ENCODE data around the gene C1orf167. TPM values are rescaled to one million over a fixed set of nuclear protein-coding genes. Genes with fewer than 3 reads are reported as not detected.

The C1orf167 gene
- total and polyA plus RNA-seq, 2 donors (not counting 1 experiment from before 2014, with no cell fraction given), result not detected

GRCh38 chr1:11740258-11741192 is 21.5 kb upstream of the C1orf167 start:
- H3K4me1 ChIP-seq (ENCODE audit: control insufficient read depth in 2 of 2, insufficient read depth in 2 of 2, low read length in 2 of 2), result peaks cover 27 to 34% of the 10 kb centered on the region in 2 donors
- peaks cover 13% of the 10 kb centered on the region for H4K20me1 ChIP-seq (ENCODE audit: control insufficient read depth, insufficient read depth, low read length, poor library complexity, severe bottlenecking)
- H3K36me3 ChIP-seq (replicated peaks in 1 of 2; ENCODE audit: control extremely low read depth in 1 of 2, control insufficient read depth in 1 of 2, extremely low read depth in 1 of 2, insufficient read depth in 2 of 2, low read length in 1 of 2), result no peaks in the 10 kb centered on the region
- H3K27me3 Mint-ChIP-seq, result no peaks in the 10 kb centered on the region
- H3K4me3 Mint-ChIP-seq, result no peak overlapping the region
- no peak overlapping the region for H3K27ac Mint-ChIP-seq
- no peak overlapping the region for H3K9ac ChIP-seq (ENCODE audit: low read length)
- ChIA-PET CTCF (interaction anchor here (0.8 to 1.4 kb wide), 2 partner anchors 21 to 71 kb away, joined by 3 to 6 read pairs; no protein-coding TSS in a partner anchor), POLR2A (interaction anchor here (0.6 kb wide), 1 partner anchor 519 kb away, joined by 3 read pairs; no protein-coding TSS in a partner anchor)
- H3K9me3 Mint-ChIP-seq (ENCODE audit: insufficient read depth), result no peaks in the 10 kb centered on the region
- DNase-seq, result no peak
- peaks cover 39% of the 10 kb centered on the region for H3K4me1 Mint-ChIP-seq
- no peaks in the 10 kb centered on the region for H3K27me3 ChIP-seq (replicated peaks in 1 of 4; ENCODE audit: control extremely low read depth in 1 of 4, control insufficient read depth in 3 of 4, insufficient read depth in 4 of 4, low read length in 3 of 4)
- H3K79me2 ChIP-seq (ENCODE audit: control insufficient read depth, insufficient read depth, low read length), result peaks cover 34% of the 10 kb centered on the region
- no peak for ATAC-seq (ENCODE audit: low read depth)
- peak overlapping the region; percentile 48 for H3K4me2 ChIP-seq (replicated peaks; ENCODE audit: low read depth, low read length, poor library complexity, severe bottlenecking)
- H3K4me3 ChIP-seq (ENCODE audit: control extremely low read depth in 1 of 5, extremely low read depth in 1 of 5, insufficient read depth in 1 of 5, low read depth in 2 of 5, low read length in 4 of 5), result no peak overlapping the region
- 21% methylated on average over 12 of the region's 15 CpGs for WGBS (ENCODE audit: insufficient coverage)
- intact Hi-C loops (cut with micrococcal nuclease), result no loop called here
- H3K27ac ChIP-seq (ENCODE audit: low read length in 2 of 2), result no peak overlapping the region
- TF ChIP-seq EZH2 (IDR thresholded peaks at IDR 0.05; ENCODE audit: borderline replicate concordance, insufficient read depth, low read depth, low read length, poor library complexity, severe bottlenecking) (no peak), CTCF (IDR thresholded peaks at IDR 0.05) (no peak)
- H3K9me3 ChIP-seq (ENCODE audit: control extremely low read depth in 1 of 3, control insufficient read depth in 2 of 3, insufficient read depth in 1 of 3, low read length in 2 of 3), result no peaks in the 10 kb centered on the region
- H2AFZ ChIP-seq (ENCODE audit: insufficient read depth, low read depth, low read length, poor library complexity, severe bottlenecking), result peak overlapping the region; percentile 51

GRCh38 chr1:11741482-11741881 is 20.5 kb upstream of the C1orf167 start:
- POLR2A ChIA-PET, result no interaction called here
- no peak for DNase-seq
- H3K27me3 Mint-ChIP-seq, result no peaks in the 10 kb centered on the region
- H3K4me2 ChIP-seq (replicated peaks; ENCODE audit: low read depth, low read length, poor library complexity, severe bottlenecking), result peak overlapping the region; percentile 48
- H4K20me1 ChIP-seq (ENCODE audit: control insufficient read depth, insufficient read depth, low read length, poor library complexity, severe bottlenecking), result peaks cover 13% of the 10 kb centered on the region
- WGBS (ENCODE audit: insufficient coverage), result no CpG with 5 or more reads among the region's 4 CpGs
- no peak overlapping the region for H3K4me3 Mint-ChIP-seq
- H3K4me1 ChIP-seq (ENCODE audit: control insufficient read depth in 2 of 2, insufficient read depth in 2 of 2, low read length in 2 of 2), result peaks cover 25 to 30% of the 10 kb centered on the region in 2 donors
- no peak for TF ChIP-seq EZH2 (IDR thresholded peaks at IDR 0.05; ENCODE audit: borderline replicate concordance, insufficient read depth, low read depth, low read length, poor library complexity, severe bottlenecking)
- no peak for TF ChIP-seq CTCF (IDR thresholded peaks at IDR 0.05)
- H2AFZ ChIP-seq (ENCODE audit: insufficient read depth, low read depth, low read length, poor library complexity, severe bottlenecking), result no peak overlapping the region
- CTCF ChIA-PET, result no interaction called here
- peaks cover 34% of the 10 kb centered on the region for H3K79me2 ChIP-seq (ENCODE audit: control insufficient read depth, insufficient read depth, low read length)
- ATAC-seq (ENCODE audit: low read depth), result no peak
- intact Hi-C loops (cut with micrococcal nuclease), result no loop called here
- H3K9me3 ChIP-seq (ENCODE audit: control extremely low read depth in 1 of 3, control insufficient read depth in 2 of 3, insufficient read depth in 1 of 3, low read length in 2 of 3), result no peaks in the 10 kb centered on the region
- H3K4me1 Mint-ChIP-seq, result peaks cover 35% of the 10 kb centered on the region
- H3K27me3 ChIP-seq (replicated peaks in 1 of 4; ENCODE audit: control extremely low read depth in 1 of 4, control insufficient read depth in 3 of 4, insufficient read depth in 4 of 4, low read length in 3 of 4), result no peaks in the 10 kb centered on the region
- peak overlapping the region in 1 of 2 donors; percentile 11 for H3K27ac ChIP-seq (ENCODE audit: low read length in 2 of 2)
- H3K27ac Mint-ChIP-seq, result no peak overlapping the region
- H3K9ac ChIP-seq (ENCODE audit: low read length), result no peak overlapping the region
- H3K4me3 ChIP-seq (ENCODE audit: control extremely low read depth in 1 of 5, extremely low read depth in 1 of 5, insufficient read depth in 1 of 5, low read depth in 2 of 5, low read length in 4 of 5), result no peak overlapping the region
- H3K36me3 ChIP-seq (replicated peaks in 1 of 2; ENCODE audit: control extremely low read depth in 1 of 2, control insufficient read depth in 1 of 2, extremely low read depth in 1 of 2, insufficient read depth in 2 of 2, low read length in 1 of 2), result peaks cover 0 to 7% of the 10 kb centered on the region in 2 experiments
- H3K9me3 Mint-ChIP-seq (ENCODE audit: insufficient read depth), result no peaks in the 10 kb centered on the region
